K562 (cell line): ENCODE data around the gene ARHGAP4. TPM values are rescaled to one million over a fixed set of nuclear protein-coding genes. Genes with fewer than 3 reads are reported as not detected.

Source experiments
- EGR1 ChIP-seq: fragments of 450-650 bp; conservative IDR thresholded peaks from 2 replicates; pipeline ENCODE4 v1.6.1; 2017; ENCODE audit warnings: mild to moderate bottlenecking
- FOXM1 ChIP-seq, 2 experiments: fragments of 450-650 bp in 1 of 2; sonication (generic) in 1 of 2; formaldehyde crosslinking in 1 of 2; IDR thresholded peaks; 2 replicates each; pipeline versions ENCODE4 v1.6.1 to v1.9.0; 2017 to 2022; ENCODE audit warnings: low read depth in 2 of 2, mild to moderate bottlenecking in 2 of 2, missing genetic modification reagents in 1 of 2, moderate library complexity in 1 of 2
- HDAC2 ChIP-seq: fragments of 450-650 bp; IDR thresholded peaks from 2 replicates; pipeline ENCODE4 v1.6.1; 2016; ENCODE audit warnings: mild to moderate bottlenecking
- HDAC8 ChIP-seq: fragments of 450-650 bp; IDR thresholded peaks from 2 replicates; pipeline ENCODE4 v1.6.1; 2016; ENCODE audit warnings: mild to moderate bottlenecking, missing genetic modification characterization, moderate library complexity, missing compliant biosample characterization
- KAT8 ChIP-seq: fragments of 450-650 bp; IDR thresholded peaks from 2 replicates; pipeline ENCODE4 v1.6.1; 2016; ENCODE audit warnings: low read depth, mild to moderate bottlenecking
- MEIS2 ChIP-seq: fragments of 450-650 bp; IDR thresholded peaks from 2 replicates; pipeline ENCODE4 v1.6.1; 2014; ENCODE audit warnings: mild to moderate bottlenecking; ENCODE audit not compliant: partially characterized antibody
- MIER1 ChIP-seq: fragments of 450-650 bp; IDR thresholded peaks from 2 replicates; pipeline ENCODE4 v1.6.1; 2016; ENCODE audit warnings: antibody characterized with exemption, mild to moderate bottlenecking, low read depth
- MTA3 ChIP-seq: fragments of 450-650 bp; formaldehyde crosslinking; IDR thresholded peaks from 2 replicates; pipeline ENCODE4 v1.6.1; 2017; ENCODE audit warnings: mild to moderate bottlenecking, borderline replicate concordance
- PHF21A ChIP-seq: fragments of 450-650 bp; IDR thresholded peaks from 2 replicates; pipeline ENCODE4 v1.6.1; 2017; ENCODE audit warnings: low read depth, borderline replicate concordance
- PURB ChIP-seq: sonication (generic); formaldehyde crosslinking; IDR thresholded peaks from 2 replicates; pipeline ENCODE4 v1.9.0; 2021; ENCODE audit warnings: low read depth, mild to moderate bottlenecking, missing genetic modification reagents
- SLC30A9 ChIP-seq: fragments of 250-450 bp; sonication (Bioruptor Pico); IDR thresholded peaks from 2 replicates; pipeline ENCODE4 v1.8.0; 2022; ENCODE audit warnings: mild to moderate bottlenecking, moderate library complexity
- SNRNP70 ChIP-seq: fragments of 200-400 bp; formaldehyde crosslinking; optimal IDR thresholded peaks from 2 replicates; pipeline ENCODE3; 2017; ENCODE audit warnings: low read depth, low read length
- TOE1 ChIP-seq, 2 experiments: fragments of 450-650 bp in 1 of 2; sonication (generic) in 1 of 2; formaldehyde crosslinking in 1 of 2; IDR thresholded peaks; 2 replicates each; pipeline versions ENCODE4 v1.7.1 to v1.8.0; 2016 to 2022; ENCODE audit warnings: borderline replicate concordance in 2 of 2, mild to moderate bottlenecking in 2 of 2, antibody characterized with exemption in 1 of 2, inconsistent platforms in 1 of 2, low read depth in 1 of 2, missing genetic modification reagents in 1 of 2, moderate library complexity in 1 of 2
- ZKSCAN1 ChIP-seq: fragments of 150-350 bp; IDR thresholded peaks from 2 replicates; pipeline ENCODE4 v1.6.1; 2016; ENCODE audit warnings: low read depth, low read length
- ZNF174 ChIP-seq: fragments of 250-450 bp; sonication (Bioruptor Pico); IDR thresholded peaks from 2 replicates; pipeline ENCODE4 v1.4.0; 2020; ENCODE audit warnings: mild to moderate bottlenecking
- ZNF592 ChIP-seq: fragments of 450-650 bp; IDR thresholded peaks from 2 replicates; pipeline ENCODE4 v1.6.1; 2017; ENCODE audit warnings: antibody characterized with exemption, mild to moderate bottlenecking
- ZNF609 ChIP-seq: sonication (generic); formaldehyde crosslinking; IDR thresholded peaks from 2 replicates; pipeline ENCODE4 v1.8.1; 2023; ENCODE audit warnings: missing genetic modification reagents, mild to moderate bottlenecking, borderline replicate concordance
- ZNF696 ChIP-seq: fragments of 250-450 bp; sonication (Bioruptor Pico); conservative IDR thresholded peaks from 2 replicates; pipeline ENCODE4 v1.4.0; 2020; ENCODE audit warnings: mild to moderate bottlenecking, moderate library complexity
- ZNF717 ChIP-seq: fragments of 250-450 bp; sonication (Bioruptor Pico); IDR thresholded peaks from 2 replicates; pipeline ENCODE4 v1.5.0; 2021
- polyA plus RNA-seq, 8 experiments: library from polyadenylated mRNA; depleted of rRNA in 4 of 8; stranded (reverse) in 5 of 8; unstranded in 3 of 8; fragments of >200 nt; fragmentation: Nextera tagmentation in 2 of 8; fragmentation: Illumina TruSeq in 1 of 8; extraction: Ambion mirVana in 2 of 8; extraction: Trizol in 1 of 8; gene quantifications; 2 replicates each; pipeline versions ENCODE4 v1.2.1 to v1.2.3, GENCODE V29; 2011 to 2014; ENCODE audit warnings: inconsistent platforms in 1 of 8, missing spikeins in 1 of 8
- total RNA-seq, 7 experiments: library from RNA; depleted of rRNA in 6 of 7; stranded (reverse); fragments of >200 nt in 6 of 7; fragmentation: Illumina TruSeq in 2 of 7; extraction: Trizol in 2 of 7; gene quantifications; 2 replicates each; pipeline versions ENCODE4 v1.2.1 to v1.2.3, GENCODE V29; 2011 to 2021; ENCODE audit warnings: low replicate concordance in 1 of 7

ARHGAP4 gene
- total and polyA plus RNA-seq, 9 of the 15 experiments (the other 6 are each of a cell fraction or from before 2014, with no cell fraction given): 0.30 to 81.8 (median 13.5) TPM

- 0 out of 2 replicates have a peak, but pooled peaks have one; percentile 58 for TF ChIP-seq ZNF592
- TF ChIP-seq KAT8: no peak
- no peak for TF ChIP-seq PURB (CRISPR knock-in tag)
- no peak for TF ChIP-seq EGR1
- no peak for TF ChIP-seq PHF21A
- no peak for TF ChIP-seq MEIS2
- peak; percentile 17; the same call in 1 of the 2 replicates for TF ChIP-seq HDAC2
- TF ChIP-seq MIER1: no peak
- no peak for TF ChIP-seq HDAC8 (tag)
- no peak for TF ChIP-seq TOE1 (IDR thresholded peaks at IDR 0.05; ENCODE audit: borderline replicate concordance)
- TF ChIP-seq TOE1 (CRISPR knock-in tag; IDR thresholded peaks at IDR 0.05; ENCODE audit: borderline replicate concordance, low read depth): no peak
- TF ChIP-seq FOXM1 (IDR thresholded peaks at IDR 0.05; ENCODE audit: low read depth): no peak
- no peak for TF ChIP-seq FOXM1 (CRISPR knock-in tag; IDR thresholded peaks at IDR 0.05; ENCODE audit: low read depth)
- no peak for TF ChIP-seq SLC30A9 (CRISPR knock-in tag)
- no peak for TF ChIP-seq MTA3
- TF ChIP-seq ZNF174 (CRISPR knock-in tag): no peak
- no peak for TF ChIP-seq ZNF696
- TF ChIP-seq ZKSCAN1: no peak
- TF ChIP-seq SNRNP70: no peak
- TF ChIP-seq ZNF609 (CRISPR knock-in tag): no peak
- no peak for TF ChIP-seq ZNF717 (CRISPR knock-in tag)
These were observed 1.0 kb upstream of the ARHGAP4 start (continued) for GRCh38 chrX:153926858-153927671.
